Keratinocyte (primary cell): ENCODE results near the gene FA2H. TPM values are rescaled to one million over a fixed set of nuclear protein-coding genes. Genes with fewer than 3 reads are reported as not detected.

Source experiments
- DNase-seq: peaks from one replicate; pipeline ENCODE4 v3.0.0-alpha.2; 2011; ENCODE audit warnings: low read depth, missing footprints, low spot score
- FAIRE-seq: peaks from 2 replicates; lab custom pipeline; 2011; peaks lifted over from hg19 to GRCh38; lab: Jason Lieb, UNC
- H2AFZ ChIP-seq: 2 replicates; pipeline ENCODE4 v1.6.0; 2012; ENCODE audit warnings: low read length, control low read depth, inconsistent platforms; ENCODE audit not compliant: control insufficient read depth
- H3K27ac ChIP-seq: 2 replicates; pipeline ENCODE4 v1.5.1; 2011; ENCODE audit warnings: low read length; ENCODE audit not compliant: control insufficient read depth, insufficient read depth
- H3K27me3 ChIP-seq: 3 replicates; pipeline ENCODE4 v1.6.0; 2011; ENCODE audit warnings: low read length; ENCODE audit not compliant: control insufficient read depth, insufficient read depth; ENCODE audit errors: extremely low read depth
- H3K36me3 ChIP-seq, 2 experiments: 2 replicates in 1 of 2; 3 replicates in 1 of 2; pipeline ENCODE4 v1.5.1; 2011; ENCODE audit warnings: low read length in 2 of 2, mild to moderate bottlenecking in 1 of 2; ENCODE audit not compliant: control insufficient read depth in 2 of 2, insufficient read depth in 2 of 2; ENCODE audit errors: extremely low read depth in 1 of 2
- H3K4me1 ChIP-seq: 3 replicates; pipeline ENCODE4 v1.5.1; 2011; ENCODE audit warnings: low read length; ENCODE audit not compliant: control insufficient read depth, insufficient read depth; ENCODE audit errors: extremely low read depth
- H3K4me2 ChIP-seq: 3 replicates; pipeline ENCODE4 v1.6.0; 2011; ENCODE audit warnings: low read depth, low read length; ENCODE audit not compliant: control insufficient read depth, insufficient read depth; ENCODE audit errors: extremely low read depth
- H3K4me3 ChIP-seq, 3 experiments: fragments of 200-600 bp in 1 of 3; sonication (generic) in 1 of 3; 2 replicates in 2 of 3; 3 replicates in 1 of 3; pipeline ENCODE4 v1.5.1; 2011 to 2016; ENCODE audit warnings: low read length in 3 of 3, mild to moderate bottlenecking in 3 of 3, control low read depth in 2 of 3, inconsistent platforms in 1 of 3, low read depth in 1 of 3, mixed read lengths in 1 of 3, mixed run types in 1 of 3, moderate library complexity in 1 of 3; ENCODE audit not compliant: control insufficient read depth in 2 of 3, insufficient read depth in 2 of 3; ENCODE audit errors: extremely low read depth in 1 of 3
- H3K79me2 ChIP-seq: 2 replicates; pipeline ENCODE4 v1.6.0; 2012; ENCODE audit warnings: low read length; ENCODE audit not compliant: control insufficient read depth, insufficient read depth
- H3K9ac ChIP-seq: 3 replicates; pipeline ENCODE4 v1.6.0; 2011; ENCODE audit warnings: low read length; ENCODE audit not compliant: control insufficient read depth, insufficient read depth; ENCODE audit errors: extremely low read depth
- H3K9me1 ChIP-seq: 3 replicates; pipeline ENCODE4 v1.6.0; 2011; ENCODE audit warnings: low read length; ENCODE audit not compliant: control insufficient read depth, insufficient read depth; ENCODE audit errors: extremely low read depth
- H3K9me3 ChIP-seq: 2 replicates; pipeline ENCODE4 v1.5.1; 2012; ENCODE audit warnings: low read depth, low read length; ENCODE audit not compliant: control insufficient read depth
- H4K20me1 ChIP-seq: 3 replicates; pipeline ENCODE4 v1.6.0; 2011; ENCODE audit warnings: low read length; ENCODE audit not compliant: control insufficient read depth, insufficient read depth; ENCODE audit errors: extremely low read depth
- CTCF ChIP-seq, 3 experiments: IDR thresholded peaks in 1 of 3; conservative IDR thresholded peaks in 1 of 3; optimal IDR thresholded peaks in 1 of 3; 2 replicates in 2 of 3; 3 replicates in 1 of 3; pipeline versions ENCODE3 to v1.5.1; 2011; ENCODE audit warnings: low read length in 3 of 3, mild to moderate bottlenecking in 3 of 3, moderate library complexity in 2 of 3, control low read depth in 1 of 3, inconsistent platforms in 1 of 3; ENCODE audit not compliant: insufficient read depth in 2 of 3; ENCODE audit errors: extremely low read depth in 1 of 3
- EZH2 ChIP-seq: IDR thresholded peaks from one replicate; pipeline ENCODE4 v1.6.1; 2012; ENCODE audit warnings: inconsistent platforms, mild to moderate bottlenecking, low read length, moderate library complexity
- dilution Hi-C: fragments of 300-500 bp; cut with MboI; formaldehyde crosslinking; loops from one replicate; pipeline ENCODE4 v1.7.0; 2020; ENCODE audit warnings: low sequenced_read_pairs; ENCODE audit not compliant: extremely low pct_ligation_motif_present
- polyA plus RNA-seq, 5 experiments: library from polyadenylated mRNA; depleted of rRNA in 3 of 5; stranded (reverse) in 3 of 5; stranded (forward) in 1 of 5; unstranded in 1 of 5; fragments of >200 nt; gene quantifications; 1 replicate in 1 of 5; 2 replicates in 3 of 5; 3 replicates in 1 of 5; pipeline versions ENCODE4 v1.2.1 to v1.2.3, GENCODE V29; 2011 to 2012; ENCODE audit warnings: missing spikeins in 2 of 5, low read depth in 1 of 5, low replicate concordance in 1 of 5

Gene FA2H
- polyA plus RNA-seq, 1 donor (not counting 4 experiments of a cell fraction or from before 2014, with no cell fraction given): 0.16 TPM

GRCh38 chr16:74720579-74720978 is 54.0 kb downstream of the FA2H start:
- H3K4me1 ChIP-seq: no peaks in the 10 kb centered on the region
- dilution Hi-C loops: no loop called here
- no peaks in the 10 kb centered on the region for H3K36me3 ChIP-seq
- H3K9me1 ChIP-seq: no peaks in the 10 kb centered on the region
- H4K20me1 ChIP-seq: no peaks in the 10 kb centered on the region
- H3K27ac ChIP-seq: no peak overlapping the region
- H3K27me3 ChIP-seq: no peaks in the 10 kb centered on the region
- H3K9me3 ChIP-seq: no peaks in the 10 kb centered on the region
- no peak overlapping the region for H3K9ac ChIP-seq
- TF ChIP-seq EZH2 (no peak), CTCF (optimal IDR thresholded peaks at IDR 0.05 in 1 of 3, IDR thresholded peaks at IDR 0.05 in 1 of 3, conservative IDR thresholded peaks at IDR 0.05 in 1 of 3; ENCODE audit: extremely low read depth in 1 of 3, insufficient read depth in 2 of 3, low read length in 3 of 3) (no peak)
- FAIRE-seq (no peak), DNase-seq (no peak)
- H3K4me3 ChIP-seq: no peak overlapping the region
- no peak overlapping the region for H3K4me2 ChIP-seq
- H2AFZ ChIP-seq: no peak overlapping the region
- H3K79me2 ChIP-seq: no peaks in the 10 kb centered on the region

GRCh38 chr16:74718741-74719610 is 55.6 kb downstream of the FA2H start:
- Histone ChIP-seq H3K27me3 (no peaks in the 10 kb centered on the region), H2AFZ (no peak overlapping the region), H3K9me3 (no peaks in the 10 kb centered on the region), H3K4me3 (no peak overlapping the region), H3K36me3 (no peaks in the 10 kb centered on the region), H3K9ac (no peak overlapping the region), H3K27ac (no peak overlapping the region), H3K4me1 (no peaks in the 10 kb centered on the region), H3K4me2 (no peak overlapping the region), H4K20me1 (no peaks in the 10 kb centered on the region), H3K9me1 (no peaks in the 10 kb centered on the region), H3K79me2 (no peaks in the 10 kb centered on the region)
- TF ChIP-seq EZH2 (no peak), CTCF (optimal IDR thresholded peaks at IDR 0.05 in 1 of 3, IDR thresholded peaks at IDR 0.05 in 1 of 3, conservative IDR thresholded peaks at IDR 0.05 in 1 of 3; ENCODE audit: extremely low read depth in 1 of 3, insufficient read depth in 2 of 3, low read length in 3 of 3) (peak in 1 of 3 experiments; percentile 35)
- dilution Hi-C loops: no loop called here
- no peak for FAIRE-seq
- DNase-seq: no peak
